Measurements from ENCODE around the gene GLIS1.

GRCh38 chr1:53698384-53698980 lies 40.5 kb downstream of the GLIS1 start:
- TF ChIP-seq POLR2AphosphoS5 (IDR thresholded peaks at IDR 0.05; ENCODE audit: low read depth) (no peak), CTCF (conservative IDR thresholded peaks at IDR 0.05; ENCODE audit: low read depth in 2 of 2) (no peak), EZH2 (IDR thresholded peaks at IDR 0.05; ENCODE audit: low read depth, unreplicated experiment) (no peak), REST (IDR thresholded peaks at IDR 0.05; ENCODE audit: unreplicated experiment) (no peak), EZH2phosphoT487 (IDR thresholded peaks at IDR 0.05; ENCODE audit: unreplicated experiment) (no peak), ZNF114 (CRISPR knock-in tag; IDR thresholded peaks at IDR 0.05) (no peak), ZNF331 (CRISPR knock-in tag; IDR thresholded peaks at IDR 0.05; ENCODE audit: low read depth) (no peak)

Data from GM23338 (cell line).